Lower lobe of right lung (tissue), 2 donors: ENCODE results near the gene EFCAB6. TPM values are rescaled to one million over a fixed set of nuclear protein-coding genes. Genes with fewer than 3 reads are reported as not detected.

Experiments
- ATAC-seq, 2 donors: fragments of 200-7000 bp; cut with Tn5 transposase; one replicate each; pipeline ENCODE4 v1.9.1; 2020 to 2022; ENCODE audit warnings: mild to moderate bottlenecking in 2 of 2, moderate library complexity in 2 of 2
- DNase-seq: peaks from one replicate; pipeline ENCODE4 v3.0.0-alpha.2; 2020
- H3K27ac ChIP-seq: fragments of 200-600 bp; one replicate; pipeline ENCODE4 v1.8.0; 2022
- H3K27me3 ChIP-seq: fragments of 200-600 bp; one replicate; pipeline ENCODE4 v1.8.0; 2022; ENCODE audit warnings: low read depth
- H3K36me3 ChIP-seq: fragments of 200-600 bp; one replicate; pipeline ENCODE4 v1.8.0; 2022; ENCODE audit warnings: mild to moderate bottlenecking
- H3K4me1 ChIP-seq: fragments of 200-600 bp; one replicate; pipeline ENCODE4 v1.8.0; 2022
- H3K4me3 ChIP-seq: fragments of 200-600 bp; one replicate; pipeline ENCODE4 v1.8.0; 2022; ENCODE audit warnings: mild to moderate bottlenecking
- H3K9me3 ChIP-seq: fragments of 200-600 bp; one replicate; pipeline ENCODE4 v1.8.0; 2022
- intact Hi-C: fragments of 100-400 bp; cut with DNase I; formaldehyde crosslinking; loops from one replicate; pipeline ENCODE4 v1.11.0; 2022
- total RNA-seq: library from RNA; stranded (reverse); fragmentation: NEBNext Ultra II Directional; extraction: Animal tissue kit (Norgen Biotek cat#: 25700); gene quantifications from one replicate; pipeline ENCODE4 v1.2.1, GENCODE V29; 2021
- TF ChIP-seq, protein P1 (sequence below): fragments of 200-600 bp; IDR thresholded peaks from one replicate; pipeline ENCODE4 v1.8.0; 2022; ENCODE audit warnings: antibody characterized with exemption, mild to moderate bottlenecking
- donor health status: DM: no; HTN: yes; CAD: no; lungs with severe emphysema.

EFCAB6 gene
- total RNA-seq, 1 donor from 2014 or later = 5.8 TPM

DNA sequence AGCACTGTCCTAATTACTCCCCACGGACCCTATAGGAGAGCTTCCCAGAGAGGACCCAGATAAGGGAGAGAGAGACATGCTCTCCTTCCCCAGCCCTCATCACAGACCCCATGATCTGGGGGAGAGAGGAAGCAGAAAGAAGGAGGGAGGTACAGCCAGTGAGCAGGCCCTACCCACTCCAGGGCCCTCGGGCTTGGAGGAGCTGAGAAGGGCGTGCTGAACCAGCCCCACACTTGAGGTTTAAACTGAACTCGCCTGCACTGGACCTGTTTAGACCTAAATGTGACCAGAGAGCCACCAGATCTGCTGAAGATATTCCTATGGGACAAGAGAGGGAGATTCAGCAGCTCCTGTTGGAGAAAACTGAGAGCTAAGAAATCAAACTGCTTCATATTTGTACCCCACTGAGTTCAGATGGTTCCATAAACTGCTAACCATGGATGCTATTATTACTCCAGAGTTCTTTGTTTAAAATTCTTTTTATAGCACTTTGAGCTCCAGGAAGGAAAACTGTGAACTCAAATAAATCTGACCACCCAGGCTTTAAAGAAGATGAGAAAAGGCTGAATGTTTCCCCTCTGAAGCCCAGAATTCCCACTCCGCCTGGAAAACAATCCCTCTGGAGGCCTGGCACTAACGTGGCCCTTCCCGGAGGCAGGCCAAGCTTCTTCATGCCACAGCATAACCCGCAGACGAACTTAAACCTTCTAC, 67.2 kb downstream of the EFCAB6 start:
- Histone ChIP-seq H3K9me3 (no peaks in the 10 kb centered on the region), H3K27me3 (no peaks in the 10 kb centered on the region), H3K4me1 (no peaks in the 10 kb centered on the region), H3K36me3 (no peaks in the 10 kb centered on the region), H3K4me3 (no peak overlapping the region), H3K27ac (no peak overlapping the region)
- intact Hi-C loops = no loop called here
- ATAC-seq = no peak
- DNase-seq = no peak
- TF ChIP-seq, protein P1, sequence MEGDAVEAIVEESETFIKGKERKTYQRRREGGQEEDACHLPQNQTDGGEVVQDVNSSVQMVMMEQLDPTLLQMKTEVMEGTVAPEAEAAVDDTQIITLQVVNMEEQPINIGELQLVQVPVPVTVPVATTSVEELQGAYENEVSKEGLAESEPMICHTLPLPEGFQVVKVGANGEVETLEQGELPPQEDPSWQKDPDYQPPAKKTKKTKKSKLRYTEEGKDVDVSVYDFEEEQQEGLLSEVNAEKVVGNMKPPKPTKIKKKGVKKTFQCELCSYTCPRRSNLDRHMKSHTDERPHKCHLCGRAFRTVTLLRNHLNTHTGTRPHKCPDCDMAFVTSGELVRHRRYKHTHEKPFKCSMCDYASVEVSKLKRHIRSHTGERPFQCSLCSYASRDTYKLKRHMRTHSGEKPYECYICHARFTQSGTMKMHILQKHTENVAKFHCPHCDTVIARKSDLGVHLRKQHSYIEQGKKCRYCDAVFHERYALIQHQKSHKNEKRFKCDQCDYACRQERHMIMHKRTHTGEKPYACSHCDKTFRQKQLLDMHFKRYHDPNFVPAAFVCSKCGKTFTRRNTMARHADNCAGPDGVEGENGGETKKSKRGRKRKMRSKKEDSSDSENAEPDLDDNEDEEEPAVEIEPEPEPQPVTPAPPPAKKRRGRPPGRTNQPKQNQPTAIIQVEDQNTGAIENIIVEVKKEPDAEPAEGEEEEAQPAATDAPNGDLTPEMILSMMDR = no peak

DNA sequence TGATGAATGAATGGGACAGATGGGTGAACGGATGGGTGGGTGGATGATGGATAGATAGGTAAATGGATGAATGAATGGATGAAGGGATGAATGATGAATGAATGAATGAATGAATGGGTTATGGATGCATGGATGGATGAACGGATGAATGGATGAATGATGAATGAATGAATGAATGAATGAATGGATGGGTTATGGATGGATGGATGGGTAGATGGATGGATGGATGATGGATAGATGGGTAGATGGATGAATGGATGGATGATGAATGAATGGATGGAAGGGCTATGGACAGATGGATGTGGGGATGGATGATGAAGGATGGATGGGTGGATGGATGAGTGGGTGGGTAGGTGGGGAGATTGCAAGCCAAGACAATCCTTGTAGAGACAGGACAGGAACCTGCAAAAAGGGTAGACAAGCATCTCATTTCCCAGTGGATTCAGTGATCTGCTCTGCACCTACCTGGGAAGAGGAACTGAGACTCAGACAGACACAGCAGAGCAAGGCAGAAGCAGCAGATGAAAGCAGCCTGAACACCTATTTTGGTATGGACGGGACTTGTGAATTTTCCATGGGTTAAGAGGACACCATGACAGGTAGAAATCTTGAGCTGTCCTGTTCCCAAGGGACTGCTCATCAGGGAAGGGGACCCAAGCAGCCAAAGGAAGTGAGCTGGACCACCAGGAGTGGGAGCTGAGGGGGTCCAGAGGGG, 68.0 kb downstream of the EFCAB6 start:
- Histone ChIP-seq H3K9me3 (no peaks in the 10 kb centered on the region), H3K27ac (no peak overlapping the region), H3K27me3 (no peaks in the 10 kb centered on the region), H3K4me1 (no peaks in the 10 kb centered on the region), H3K36me3 (no peaks in the 10 kb centered on the region), H3K4me3 (no peak overlapping the region)
- DNase-seq (no peak), ATAC-seq (no peak)
- TF ChIP-seq, protein P1 = no peak
- intact Hi-C loops = no loop called here

DNA sequence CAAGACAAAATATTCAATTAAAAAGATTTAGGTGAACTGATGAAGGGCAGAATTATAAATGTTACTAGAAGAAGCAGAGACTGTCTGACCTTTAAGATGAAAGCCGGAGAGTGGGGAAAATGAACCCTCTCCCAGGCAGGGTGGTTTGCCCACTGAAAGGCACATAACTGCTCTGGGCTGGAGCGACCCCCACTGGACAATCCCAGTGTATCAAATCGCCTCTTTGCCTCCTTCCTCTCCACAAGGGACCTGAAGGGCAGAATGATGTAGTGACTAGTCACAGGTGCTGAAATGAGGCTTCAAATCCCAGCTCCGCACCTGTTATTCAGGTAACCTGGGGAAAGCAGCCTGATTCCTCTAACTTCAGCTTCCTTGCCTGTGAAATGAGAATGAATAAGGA, 69.0 kb downstream of the EFCAB6 start:
- Histone ChIP-seq H3K36me3 (no peaks in the 10 kb centered on the region), H3K4me3 (no peak overlapping the region), H3K27me3 (no peaks in the 10 kb centered on the region), H3K27ac (no peak overlapping the region), H3K4me1 (no peaks in the 10 kb centered on the region), H3K9me3 (no peaks in the 10 kb centered on the region)
- no peak for DNase-seq
- ATAC-seq = no peak
- TF ChIP-seq, protein P1 = no peak
- intact Hi-C loops = no loop called here

DNA sequence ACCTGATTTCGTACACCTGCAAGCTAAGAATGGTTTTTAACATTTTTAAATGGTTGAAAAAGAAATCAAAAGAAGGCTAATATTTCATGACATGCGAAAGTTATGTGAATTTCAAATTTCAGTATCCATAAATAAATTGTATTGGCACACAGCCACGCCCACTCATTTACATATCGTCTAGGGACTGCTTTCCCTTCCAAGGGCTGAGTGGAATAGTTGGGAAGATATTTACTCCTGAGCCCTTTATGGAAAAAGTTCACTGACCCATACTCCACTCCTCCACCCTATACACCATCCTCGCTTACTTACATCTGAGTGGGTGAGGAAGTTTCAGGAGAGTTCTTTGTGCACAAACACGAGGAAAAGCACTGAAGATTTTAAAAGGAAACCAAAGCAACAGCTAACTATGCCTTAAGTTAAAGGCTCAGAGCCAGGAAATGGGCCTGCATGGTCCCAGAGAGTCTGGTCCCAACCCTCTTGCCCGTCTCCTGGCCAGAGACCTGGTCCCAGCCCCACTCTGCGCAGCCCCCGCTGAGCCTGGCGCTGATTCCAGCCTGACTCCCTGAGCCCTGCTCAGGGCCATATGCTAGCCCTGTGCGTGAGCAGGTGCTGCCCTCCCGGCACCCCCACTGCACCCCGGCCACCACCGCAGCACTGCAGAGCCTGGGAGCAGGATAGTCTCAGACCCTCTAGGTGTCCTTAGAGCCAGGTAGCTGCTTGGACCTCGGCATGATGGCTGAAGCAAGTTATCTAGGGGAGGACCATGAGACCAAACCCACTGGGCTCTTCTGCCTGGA, 69.8 kb downstream of the EFCAB6 start:
- ATAC-seq (no peak), DNase-seq (no peak)
- Histone ChIP-seq H3K4me3 (no peak overlapping the region), H3K27me3 (no peaks in the 10 kb centered on the region), H3K9me3 (no peaks in the 10 kb centered on the region), H3K36me3 (no peaks in the 10 kb centered on the region), H3K27ac (no peak overlapping the region), H3K4me1 (no peaks in the 10 kb centered on the region)
- TF ChIP-seq, protein P1 = no peak
- intact Hi-C loops = no loop called here

DNA sequence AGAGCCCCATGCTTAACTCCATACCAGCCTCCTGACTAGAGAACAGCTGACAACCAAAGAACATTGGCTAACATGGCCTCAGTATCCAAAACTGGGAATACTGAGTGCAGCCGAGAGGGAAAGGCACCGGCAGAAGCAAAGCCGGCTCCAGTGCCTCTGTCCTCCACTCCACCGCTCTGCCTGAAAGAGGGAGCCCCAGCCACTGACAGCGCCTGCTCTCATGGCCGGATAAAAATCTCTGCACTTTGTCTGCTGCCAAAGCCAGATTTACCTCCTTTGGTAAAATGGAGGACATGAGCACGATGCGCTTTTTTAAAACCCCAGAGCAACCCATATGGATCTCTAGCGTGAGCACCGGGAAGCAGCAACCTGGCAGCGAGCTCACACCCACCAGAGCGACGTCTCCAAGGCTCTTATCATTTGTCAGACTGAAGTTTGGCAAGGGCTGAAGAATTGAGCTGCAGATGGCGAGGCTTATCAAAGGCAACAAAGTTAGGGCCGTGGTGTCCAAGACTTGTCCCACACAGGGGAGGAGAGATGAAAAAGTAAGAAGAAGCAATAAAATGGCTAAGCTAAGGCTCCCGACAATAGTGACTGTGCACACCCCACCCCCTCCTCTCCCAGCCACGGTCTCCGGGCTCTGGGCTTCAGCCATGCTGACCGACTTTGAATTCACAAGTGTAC, 71.4 kb downstream of the EFCAB6 start:
- Histone ChIP-seq H3K4me1 (no peaks in the 10 kb centered on the region), H3K4me3 (no peak overlapping the region), H3K27me3 (no peaks in the 10 kb centered on the region), H3K36me3 (no peaks in the 10 kb centered on the region), H3K27ac (no peak overlapping the region), H3K9me3 (no peaks in the 10 kb centered on the region)
- no peak for ATAC-seq
- TF ChIP-seq, protein P1 = no peak
- DNase-seq = no peak
- intact Hi-C loops = no loop called here
